Activated CD4-positive, alpha-beta T cell treated with anti-CD3 and anti-CD28 coated beads, Interleukin-2, amount 50 U/mL, for 1 hour (primary cell): ENCODE measurements around the gene COG5.

Source experiments
- DNase-seq: peaks from one replicate; pipeline ENCODE4 v3.0.0-alpha.2; 2020

The COG5 gene

GRCh38 chr7:107453388-107453787, 110.3 kb downstream of the COG5 start:
- DNase-seq, result no peak

DNA sequence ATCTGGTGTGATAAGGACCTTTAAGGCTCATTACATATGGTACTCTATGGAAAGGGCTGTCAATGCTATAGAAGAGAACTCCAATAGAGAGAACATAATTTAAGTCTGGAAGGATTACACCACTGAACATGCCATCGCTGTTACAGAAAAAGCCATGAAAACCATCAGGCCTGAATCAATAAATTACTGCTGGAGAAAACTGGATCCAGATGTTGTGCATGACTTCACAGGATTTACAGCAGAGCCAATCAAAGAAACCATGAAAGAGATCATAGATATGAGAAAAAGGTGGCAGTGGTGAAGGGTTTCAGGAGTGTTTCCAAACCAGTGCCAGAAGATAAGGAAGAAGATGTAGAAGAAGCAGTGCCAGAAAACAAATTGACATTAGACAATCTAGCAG, 112.8 kb downstream of the COG5 start:
- DNase-seq, result no peak

DNA sequence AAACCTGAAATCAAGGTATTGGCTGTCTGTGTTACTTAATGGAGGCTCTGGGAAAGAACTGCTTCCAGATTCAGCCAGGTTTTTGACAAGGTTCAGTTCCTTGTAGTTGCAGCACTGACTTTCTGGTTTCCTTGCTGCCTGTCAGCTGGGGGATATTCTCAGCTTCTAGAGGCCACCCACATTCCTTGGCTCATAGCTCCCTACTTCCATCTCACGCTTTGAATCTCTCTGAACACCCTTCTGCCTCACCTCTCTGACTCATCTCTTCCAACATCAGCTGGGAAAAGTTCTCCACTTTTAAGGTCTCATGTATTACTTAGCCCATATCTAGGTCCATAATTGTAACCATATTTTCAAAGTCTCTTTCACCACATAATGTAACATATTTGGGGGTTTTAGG, 116.7 kb downstream of the COG5 start:
- DNase-seq, result no peak

DNA sequence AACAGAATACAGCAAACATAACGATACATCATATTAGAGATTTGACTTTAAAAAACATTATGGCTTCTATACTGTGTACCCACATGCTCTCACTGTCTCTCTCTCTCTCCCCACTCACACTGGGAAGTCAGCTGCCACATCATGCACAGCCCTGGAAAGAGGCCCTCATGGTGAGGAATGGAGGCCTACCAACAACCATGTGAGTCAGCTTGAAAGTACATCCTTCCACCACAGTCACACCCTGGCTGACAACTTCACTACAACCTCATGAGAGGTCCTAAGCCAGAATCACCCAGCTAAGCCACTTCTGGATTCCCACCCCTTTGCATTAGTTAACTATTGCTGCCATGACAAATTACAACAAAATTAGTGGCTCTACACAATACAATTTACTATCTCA, 117.2 kb downstream of the COG5 start:
- no peak for DNase-seq

- no peak for DNase-seq
Observed at GRCh38 chr7:107442678-107443077, 121.0 kb downstream of the COG5 start.

DNA sequence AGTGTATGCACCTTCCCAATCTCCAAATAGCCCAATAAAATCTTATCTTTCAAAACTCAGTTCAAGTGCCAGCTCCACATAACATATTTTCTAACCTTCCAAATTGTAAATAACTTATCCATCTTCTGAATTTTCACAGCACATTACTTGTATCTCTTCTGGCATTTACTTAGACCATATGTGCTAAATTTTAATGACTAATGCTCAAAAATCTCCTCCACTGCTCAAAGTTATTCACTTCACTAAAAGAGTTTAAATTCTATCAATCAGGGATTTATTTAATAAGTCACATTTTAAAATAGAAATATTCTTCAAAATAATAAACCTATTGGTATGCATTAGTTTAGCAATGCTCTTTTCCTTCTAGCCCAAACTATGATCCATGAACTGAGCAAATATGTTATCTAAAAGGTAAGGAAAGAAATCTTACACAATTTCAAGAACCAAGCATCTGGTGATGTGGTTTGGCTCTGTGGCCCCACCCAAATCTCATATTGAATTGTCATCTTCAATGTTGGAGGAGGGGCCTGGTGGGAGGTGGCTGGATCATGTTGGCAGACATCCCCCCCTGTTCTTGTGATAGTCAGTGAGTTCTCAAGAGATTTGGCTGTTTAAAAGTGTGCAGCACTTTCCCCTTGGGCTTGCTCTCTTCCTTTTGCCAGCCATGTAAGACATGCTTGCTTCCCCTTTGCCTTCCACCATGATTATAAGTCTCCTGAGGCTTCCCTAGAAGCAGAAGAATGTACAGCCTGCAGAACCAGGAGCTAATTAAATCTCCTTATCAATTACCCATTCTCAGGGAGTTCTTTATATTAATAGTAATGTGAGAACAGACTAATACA, 121.9 kb downstream of the COG5 start:
- no peak for DNase-seq

DNA sequence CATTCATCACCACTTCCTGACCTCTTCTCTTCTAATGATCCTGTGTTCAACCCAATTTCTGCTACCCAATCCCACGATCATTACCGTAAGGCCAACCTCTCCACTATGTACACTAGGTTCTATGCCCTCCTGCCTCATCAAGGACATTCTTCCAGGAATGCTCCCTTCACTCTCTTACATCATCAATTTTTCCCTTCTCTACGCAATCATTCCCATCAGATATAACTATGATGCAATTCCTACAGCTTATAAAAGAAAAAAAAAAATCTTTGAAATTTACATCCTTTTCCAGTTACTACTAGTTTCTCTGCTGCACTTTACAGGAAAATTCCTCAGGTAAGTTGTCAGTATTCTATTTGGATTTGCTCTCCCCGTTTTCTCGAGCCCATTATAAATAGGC, 124.7 kb downstream of the COG5 start:
- DNase-seq, result no peak

DNA sequence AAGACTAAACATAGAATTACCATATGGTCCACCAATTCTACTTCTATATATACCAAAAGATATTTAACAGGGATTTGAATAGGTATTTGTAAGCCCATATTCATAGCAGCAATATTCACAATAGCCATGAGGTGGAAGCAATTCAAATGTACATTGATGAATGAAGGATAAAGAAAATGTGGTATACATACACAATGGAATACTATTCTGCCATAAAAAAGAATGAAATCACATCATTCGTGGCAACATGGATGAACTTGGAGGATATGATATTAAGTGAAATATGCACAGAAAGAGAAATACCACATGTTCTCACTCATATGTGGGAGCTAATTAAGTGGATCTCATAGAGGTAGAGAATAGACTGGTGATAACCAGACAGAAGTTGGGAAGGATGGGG, 128.0 kb downstream of the COG5 start:
- no peak for DNase-seq

GRCh38 chr7:107432261-107432660, 131.5 kb downstream of the COG5 start:
- no peak for DNase-seq

DNA sequence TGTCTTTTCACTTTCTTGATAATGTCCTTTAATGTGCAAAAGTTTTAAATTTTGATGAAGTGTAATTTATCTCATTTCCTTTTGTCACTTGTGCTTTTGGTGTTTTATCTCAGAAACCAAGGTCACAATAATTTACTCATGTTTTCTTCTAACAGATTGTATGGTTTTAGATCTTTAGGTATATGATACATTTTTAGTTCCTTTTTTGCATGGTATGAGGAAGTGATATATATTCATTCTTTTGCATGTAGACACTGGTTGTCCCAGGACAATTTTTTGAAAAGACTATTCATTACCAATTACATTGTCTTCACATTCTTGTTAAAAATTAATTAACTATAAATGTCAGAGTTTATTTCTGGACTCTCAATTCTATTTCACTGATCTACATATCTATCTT, 133.7 kb downstream of the COG5 start:
- no peak for DNase-seq

DNA sequence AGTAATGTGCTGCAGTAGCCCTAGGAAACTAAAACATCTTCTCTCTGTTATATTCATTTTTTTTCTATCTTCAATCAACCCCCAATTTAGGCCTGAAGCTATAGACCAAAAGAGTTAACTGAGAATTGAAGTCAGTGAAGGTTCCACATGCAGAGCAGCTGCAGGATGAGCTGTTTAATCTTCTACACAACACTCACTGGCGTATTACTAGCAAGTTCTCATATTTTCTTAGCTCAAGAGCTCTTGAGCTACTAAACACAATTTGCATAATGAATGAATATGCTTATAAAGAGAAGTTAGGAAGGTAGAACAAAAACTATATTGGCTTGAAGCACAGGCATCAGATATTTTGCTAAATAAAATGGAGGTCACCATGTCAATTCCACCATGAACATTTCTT, 135.1 kb downstream of the COG5 start:
- no peak for DNase-seq

- no peak for DNase-seq
Observed at GRCh38 chr7:107427462-107427861, 136.3 kb downstream of the COG5 start.

DNA sequence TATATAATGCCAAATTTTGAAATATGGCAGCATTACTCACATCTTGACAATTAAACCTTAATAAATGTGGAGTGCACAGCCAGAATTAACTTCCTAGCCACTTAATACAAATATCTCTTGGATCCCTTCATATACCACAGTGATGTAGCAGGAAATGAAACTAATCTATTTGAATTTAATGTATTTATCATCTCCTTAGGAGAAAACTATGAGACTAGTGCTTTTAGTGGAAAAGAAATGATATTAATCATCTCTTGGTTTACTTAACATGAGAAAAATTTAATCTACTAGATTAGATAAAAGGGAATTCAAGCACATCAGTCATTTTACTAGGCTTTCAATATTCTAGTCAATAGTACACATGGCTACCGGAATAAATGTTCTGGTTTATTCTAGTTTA, 149.5 kb downstream of the COG5 start:
- DNase-seq, result no peak

DNA sequence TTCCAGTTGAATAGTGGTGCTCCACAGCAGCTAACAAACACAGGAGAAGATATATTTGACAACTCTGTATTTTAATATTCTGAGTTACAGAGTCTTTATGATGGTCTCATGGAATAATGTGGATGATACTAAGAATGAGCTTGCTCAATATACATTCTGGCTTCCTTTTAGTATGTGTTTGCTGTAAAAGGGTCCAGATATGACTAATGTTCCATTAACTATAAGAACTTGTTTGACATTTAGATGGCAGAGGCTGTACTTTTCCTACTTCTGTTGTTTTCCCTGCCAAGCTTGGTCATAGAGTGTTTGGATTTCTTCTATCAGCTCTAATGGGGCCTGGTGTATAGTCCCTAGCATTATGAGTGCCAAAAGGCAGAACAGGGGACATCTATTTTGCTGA, 155.4 kb downstream of the COG5 start:
- no peak for DNase-seq

GRCh38 chr7:107405559-107405958, 158.2 kb downstream of the COG5 start:
- DNase-seq, result no peak

DNA sequence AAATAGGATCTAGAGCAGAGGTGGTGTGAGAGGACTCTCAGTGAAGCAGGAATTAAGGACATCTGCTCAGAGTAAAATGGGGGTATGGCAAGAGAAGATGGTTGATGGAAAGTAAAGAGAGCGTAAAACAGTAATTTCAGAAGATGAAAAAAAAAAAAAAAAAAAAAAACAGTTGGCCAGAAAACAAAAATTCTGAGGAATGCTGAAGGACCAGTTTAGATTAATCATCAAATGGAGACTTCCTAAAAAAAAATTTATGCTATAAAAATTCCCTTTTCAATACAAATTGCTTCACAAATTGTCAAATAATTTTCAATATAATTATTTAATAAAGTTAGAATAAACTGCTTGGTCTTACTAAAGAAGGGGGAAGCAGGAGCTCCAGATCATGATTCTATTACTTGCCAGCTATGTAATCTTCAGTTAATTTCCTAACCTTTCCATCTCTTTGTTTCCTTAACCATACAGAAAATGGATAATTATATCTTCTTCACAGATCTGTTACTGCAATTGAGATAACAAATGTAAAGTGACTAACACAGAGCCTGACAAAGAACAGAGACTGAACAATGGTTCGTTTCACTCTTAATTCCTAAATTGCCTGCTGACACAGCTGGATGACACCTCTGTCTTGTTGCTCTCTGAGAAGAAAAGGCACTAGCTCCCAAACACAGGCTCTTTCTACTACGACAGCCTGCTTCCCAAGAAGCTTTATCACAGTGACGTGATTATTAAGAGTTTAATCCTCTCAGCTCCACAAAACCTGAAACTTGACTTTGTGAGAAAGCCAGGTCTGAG, 158.8 kb downstream of the COG5 start:
- no peak for DNase-seq

GRCh38 chr7:107398161-107398560, 165.6 kb downstream of the COG5 start:
- DNase-seq, result no peak

GRCh38 chr7:107396990-107397389, 166.7 kb downstream of the COG5 start:
- DNase-seq, result no peak

DNA sequence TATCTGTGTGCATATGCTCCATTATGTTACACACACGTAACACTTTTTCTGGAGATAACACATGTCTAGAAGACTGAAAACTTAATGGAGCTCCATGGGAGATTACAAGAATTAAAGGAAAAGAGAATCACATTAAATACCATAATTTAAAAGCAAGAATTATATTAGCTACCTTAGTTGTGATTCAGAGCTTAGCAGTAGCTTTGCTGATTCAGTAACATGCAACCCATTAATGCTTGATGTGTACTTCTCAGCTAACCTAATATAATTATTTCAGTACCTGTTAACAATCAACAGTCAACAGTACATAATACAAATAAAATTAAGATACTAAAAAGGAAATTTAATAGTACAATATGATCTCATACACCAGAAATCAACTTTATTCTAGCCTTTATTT, 167.6 kb downstream of the COG5 start:
- no peak for DNase-seq

- no peak for DNase-seq
Observed at GRCh38 chr7:107394831-107395230, 168.9 kb downstream of the COG5 start.

GRCh38 chr7:107394276-107394675, 169.4 kb downstream of the COG5 start:
- no peak for DNase-seq

- no peak for DNase-seq
Observed at GRCh38 chr7:107392830-107393229, 170.9 kb downstream of the COG5 start.

GRCh38 chr7:107390916-107391315, 172.8 kb downstream of the COG5 start:
- DNase-seq, result no peak

DNA sequence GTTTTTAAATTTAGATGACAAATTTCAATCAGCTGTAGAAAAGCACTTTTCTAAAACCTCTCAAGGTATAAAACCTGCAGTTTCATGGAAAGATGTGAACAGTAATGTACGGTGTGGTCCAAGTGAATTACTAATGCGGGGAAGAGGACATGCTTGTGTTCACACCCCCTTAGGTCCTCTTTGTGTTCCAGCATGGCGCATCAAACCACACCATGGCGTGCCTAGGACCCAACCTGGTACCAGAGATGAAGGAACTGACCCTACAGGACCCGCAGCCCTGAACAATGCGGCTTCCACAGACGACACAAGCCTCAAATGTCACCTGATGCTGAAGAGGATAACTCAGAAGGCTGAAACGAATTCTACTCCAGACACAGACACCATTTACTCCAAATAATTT, 175.1 kb downstream of the COG5 start:
- DNase-seq, result no peak
